B cell (primary cell): ENCODE results near the gene SHB. TPM values are rescaled to one million over a fixed set of nuclear protein-coding genes. Genes with fewer than 3 reads are reported as not detected.

Experiments used
- ATAC-seq: fragments of 200-7000 bp; cut with Tn5 transposase; one replicate; pipeline ENCODE4 v1.10.0; 2021; ENCODE audit warnings: low read depth, mild to moderate bottlenecking, moderate number of reproducible peaks, moderate library complexity
- CTCF ChIA-PET: fragments of 350-600 bp; sonication (Branson Sonifier 250); formaldehyde crosslinking; loops from one replicate; lab custom pipeline; 2021; ENCODE audit warnings: antibody characterized with exemption, inconsistent platforms; lab: Charles Lee
- POLR2A ChIA-PET: fragments of 350-600 bp; sonication (Branson Sonifier 250); formaldehyde crosslinking; loops from one replicate; lab custom pipeline; 2021; ENCODE audit warnings: antibody characterized with exemption; lab: Charles Lee
- DNase-seq: peaks from one replicate; pipeline ENCODE4 v3.0.0; 2013
- H2AFZ ChIP-seq: 2 replicates; pipeline ENCODE4 v1.6.1; 2012; ENCODE audit warnings: mild to moderate bottlenecking, low read depth, low read length; ENCODE audit not compliant: insufficient read depth, poor library complexity, severe bottlenecking
- H3K27ac ChIP-seq, 2 donors: 1 replicate in 1 of 2; 2 replicates in 1 of 2; pipeline ENCODE4 v1.5.1; 2012 to 2013; ENCODE audit warnings: low read length in 2 of 2, mild to moderate bottlenecking in 2 of 2, moderate library complexity in 1 of 2
- H3K27me3 ChIP-seq, 4 experiments: fragments of 200-600 bp in 1 of 4; sonication (generic) in 1 of 4; replicated peaks in 1 of 4; 1 replicate in 2 of 4; 2 replicates in 2 of 4; pipeline versions ENCODE4 v1.6.1 to v1.7.0; 2013 to 2016; ENCODE audit warnings: low read length in 3 of 4, mild to moderate bottlenecking in 2 of 4, mixed read lengths in 1 of 4, moderate library complexity in 1 of 4; ENCODE audit not compliant: insufficient read depth in 4 of 4, control insufficient read depth in 3 of 4; ENCODE audit errors: control extremely low read depth in 1 of 4
- H3K36me3 ChIP-seq, 2 experiments: replicated peaks in 1 of 2; 1 replicate in 1 of 2; 2 replicates in 1 of 2; pipeline versions ENCODE4 v1.6.1 to v1.7.1; 2013; ENCODE audit warnings: low read length in 1 of 2; ENCODE audit not compliant: insufficient read depth in 2 of 2, control insufficient read depth in 1 of 2; ENCODE audit errors: control extremely low read depth in 1 of 2, extremely low read depth in 1 of 2
- H3K4me1 ChIP-seq, 2 donors: fragments of 200-600 bp in 1 of 2; sonication (generic) in 1 of 2; 1 replicate in 1 of 2; 2 replicates in 1 of 2; pipeline versions ENCODE4 v1.5.1 to v1.6.1; 2013 to 2017; ENCODE audit warnings: low read length in 2 of 2; ENCODE audit not compliant: control insufficient read depth in 2 of 2, insufficient read depth in 2 of 2
- H3K4me2 ChIP-seq: replicated peaks from 2 replicates; pipeline ENCODE3; 2012; ENCODE audit warnings: mild to moderate bottlenecking, low read depth, low read length; ENCODE audit not compliant: poor library complexity, severe bottlenecking
- H3K4me3 ChIP-seq, 5 experiments: fragments of 200-600 bp in 1 of 5; sonication (generic) in 1 of 5; 1 replicate in 3 of 5; 2 replicates in 2 of 5; pipeline versions ENCODE4 v1.5.1 to v1.7.0; 2011 to 2016; ENCODE audit warnings: low read length in 4 of 5, mild to moderate bottlenecking in 4 of 5, low read depth in 2 of 5, control low read depth in 1 of 5, moderate library complexity in 1 of 5; ENCODE audit not compliant: insufficient read depth in 1 of 5; ENCODE audit errors: control extremely low read depth in 1 of 5, extremely low read depth in 1 of 5
- H3K79me2 ChIP-seq: fragments of 200-600 bp; sonication (generic); one replicate; pipeline ENCODE4 v1.6.0; 2016; ENCODE audit warnings: low read length; ENCODE audit not compliant: control insufficient read depth, insufficient read depth
- H3K9ac ChIP-seq: fragments of 200-600 bp; sonication (generic); 2 replicates; pipeline ENCODE4 v1.6.1; 2017; ENCODE audit warnings: mild to moderate bottlenecking, low read length, moderate library complexity
- H3K9me3 ChIP-seq, 3 donors: one replicate each; pipeline versions ENCODE4 v1.6.1 to v1.7.1; 2013; ENCODE audit warnings: low read length in 2 of 3; ENCODE audit not compliant: control insufficient read depth in 2 of 3, insufficient read depth in 1 of 3; ENCODE audit errors: control extremely low read depth in 1 of 3
- H4K20me1 ChIP-seq: 2 replicates; pipeline ENCODE4 v1.6.0; 2012; ENCODE audit warnings: mild to moderate bottlenecking, low read length; ENCODE audit not compliant: insufficient read depth, control insufficient read depth, poor library complexity, severe bottlenecking
- H3K27ac Mint-ChIP-seq: one replicate; pipeline ENCODE4 v1.8.0; 2021; ENCODE audit warnings: mixed read lengths
- H3K27me3 Mint-ChIP-seq: one replicate; pipeline ENCODE4 v1.8.0; 2021; ENCODE audit warnings: mixed read lengths
- H3K4me1 Mint-ChIP-seq: one replicate; pipeline ENCODE4 v1.8.0; 2021; ENCODE audit warnings: mixed read lengths
- H3K4me3 Mint-ChIP-seq: one replicate; pipeline ENCODE4 v1.8.0; 2021; ENCODE audit warnings: mixed read lengths
- H3K9me3 Mint-ChIP-seq: one replicate; pipeline ENCODE4 v1.8.0; 2022; ENCODE audit warnings: mixed read lengths; ENCODE audit not compliant: insufficient read depth
- EZH2 ChIP-seq: IDR thresholded peaks from 2 replicates; pipeline ENCODE4 v1.6.1; 2012; ENCODE audit warnings: borderline replicate concordance, low read depth, mild to moderate bottlenecking, moderate library complexity, low read length; ENCODE audit not compliant: insufficient read depth, poor library complexity, severe bottlenecking
- WGBS: methylation state at CpG from one replicate; pipeline ENCODE4 v1.1.5; 2013; ENCODE audit warnings: missing lambda C conversion rate; ENCODE audit not compliant: insufficient coverage; 5-methylcytosine and 5-hydroxymethylcytosine counted together
- intact Hi-C: fragments of 100-400 bp; cut with micrococcal nuclease; formaldehyde crosslinking; loops from one replicate; pipeline ENCODE4 v1.10.0; 2022
- polyA plus RNA-seq: library from polyadenylated mRNA; depleted of rRNA; stranded (reverse); fragments of >200 nt; gene quantifications from 2 replicates; pipeline ENCODE4 v1.2.3, GENCODE V29; 2012
- total RNA-seq, 2 donors: library from RNA; stranded (reverse); fragments of 120-200 nt in 1 of 2; gene quantifications; 1 replicate in 1 of 2; 2 replicates in 1 of 2; pipeline versions ENCODE4 v1.2.3 to v1.2.4, GENCODE V29; 2013 to 2022
- TF ChIP-seq, protein P1 (sequence below): fragments of 200-600 bp; IDR thresholded peaks from one replicate; pipeline ENCODE4 v1.8.0; 2022; ENCODE audit warnings: antibody characterized with exemption, mild to moderate bottlenecking

The SHB gene
- total and polyA plus RNA-seq, 2 donors (not counting 1 experiment from before 2014, with no cell fraction given), result 0.06 to 1.9 TPM

DNA sequence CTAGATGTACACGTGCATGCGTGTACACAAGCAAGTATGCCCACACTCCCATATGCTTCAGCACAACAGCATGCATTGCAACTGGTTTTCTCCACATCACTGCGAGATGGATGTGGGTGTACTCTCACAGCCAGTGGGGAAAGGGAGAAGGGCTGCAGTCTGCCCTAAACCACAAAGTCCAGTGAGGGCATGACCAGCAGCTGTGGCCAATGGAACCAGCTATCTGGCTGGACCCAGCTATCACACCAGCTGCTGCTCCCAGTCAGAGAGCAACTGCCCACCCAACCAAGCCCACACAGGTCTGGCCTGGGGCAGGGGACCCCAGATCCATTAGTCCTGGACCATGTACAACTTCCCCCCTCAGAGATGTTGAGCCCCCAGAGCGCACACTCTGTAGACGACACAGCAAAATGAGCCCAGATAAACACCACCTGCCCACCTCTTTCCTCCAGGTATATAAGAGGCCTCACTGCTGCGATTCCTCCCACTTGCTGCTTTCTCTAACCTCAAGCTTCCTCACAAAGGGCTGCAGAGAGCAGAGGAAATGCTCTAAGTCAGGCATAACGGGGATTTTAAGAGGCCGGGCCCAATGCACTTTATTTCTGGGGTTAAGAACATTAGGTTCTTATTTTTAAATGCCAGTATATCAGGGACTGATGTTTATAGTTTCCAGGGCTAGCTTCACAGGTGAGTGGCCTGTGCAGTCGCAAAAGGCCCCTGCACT, 39.0 kb downstream of the SHB start:
- POLR2A ChIA-PET, result no interaction called here
- ATAC-seq (no peak), DNase-seq (no peak)
- no peak for TF ChIP-seq EZH2
- TF ChIP-seq, protein P1, sequence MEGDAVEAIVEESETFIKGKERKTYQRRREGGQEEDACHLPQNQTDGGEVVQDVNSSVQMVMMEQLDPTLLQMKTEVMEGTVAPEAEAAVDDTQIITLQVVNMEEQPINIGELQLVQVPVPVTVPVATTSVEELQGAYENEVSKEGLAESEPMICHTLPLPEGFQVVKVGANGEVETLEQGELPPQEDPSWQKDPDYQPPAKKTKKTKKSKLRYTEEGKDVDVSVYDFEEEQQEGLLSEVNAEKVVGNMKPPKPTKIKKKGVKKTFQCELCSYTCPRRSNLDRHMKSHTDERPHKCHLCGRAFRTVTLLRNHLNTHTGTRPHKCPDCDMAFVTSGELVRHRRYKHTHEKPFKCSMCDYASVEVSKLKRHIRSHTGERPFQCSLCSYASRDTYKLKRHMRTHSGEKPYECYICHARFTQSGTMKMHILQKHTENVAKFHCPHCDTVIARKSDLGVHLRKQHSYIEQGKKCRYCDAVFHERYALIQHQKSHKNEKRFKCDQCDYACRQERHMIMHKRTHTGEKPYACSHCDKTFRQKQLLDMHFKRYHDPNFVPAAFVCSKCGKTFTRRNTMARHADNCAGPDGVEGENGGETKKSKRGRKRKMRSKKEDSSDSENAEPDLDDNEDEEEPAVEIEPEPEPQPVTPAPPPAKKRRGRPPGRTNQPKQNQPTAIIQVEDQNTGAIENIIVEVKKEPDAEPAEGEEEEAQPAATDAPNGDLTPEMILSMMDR, result no peak
- Histone ChIP-seq H2AFZ (no peak overlapping the region), H3K27ac (no peak overlapping the region), H3K27me3 (no peaks in the 10 kb centered on the region), H3K36me3 (no peaks in the 10 kb centered on the region), H3K9ac (no peak overlapping the region), H4K20me1 (no peaks in the 10 kb centered on the region), H3K79me2 (no peaks in the 10 kb centered on the region), H3K4me2 (no peak overlapping the region), H3K9me3 (no peaks in the 10 kb centered on the region), H3K4me3 (no peak overlapping the region), H3K4me1 (peaks cover 0 to 5% of the 10 kb centered on the region in 2 donors)
- intact Hi-C loops, result no loop called here
- Mint-ChIP-seq H3K9me3 (no peaks in the 10 kb centered on the region), H3K4me1 (peaks cover 6% of the 10 kb centered on the region), H3K27ac (no peak overlapping the region), H3K4me3 (no peak overlapping the region), H3K27me3 (no peaks in the 10 kb centered on the region)
- WGBS, result 56% methylated on average over 2 of the region's 9 CpGs
- CTCF ChIA-PET, result no interaction called here

- ChIA-PET POLR2A (no interaction called here), CTCF (no interaction called here)
- Histone ChIP-seq H3K27ac (no peak overlapping the region), H3K36me3 (no peaks in the 10 kb centered on the region), H2AFZ (no peak overlapping the region), H3K79me2 (no peaks in the 10 kb centered on the region), H3K9ac (no peak overlapping the region), H3K4me1 (peaks cover 0 to 5% of the 10 kb centered on the region in 2 donors), H3K27me3 (no peaks in the 10 kb centered on the region), H3K9me3 (no peaks in the 10 kb centered on the region), H3K4me2 (no peak overlapping the region), H3K4me3 (no peak overlapping the region), H4K20me1 (no peaks in the 10 kb centered on the region)
- 97% methylated on average over 6 of the region's 6 CpGs for WGBS
- no peak for DNase-seq
- H3K27ac Mint-ChIP-seq, result no peak overlapping the region
- no peak overlapping the region for H3K4me3 Mint-ChIP-seq
- H3K27me3 Mint-ChIP-seq, result peaks cover 7% of the 10 kb centered on the region
- H3K9me3 Mint-ChIP-seq, result no peaks in the 10 kb centered on the region
- peaks cover 6% of the 10 kb centered on the region for H3K4me1 Mint-ChIP-seq
- TF ChIP-seq EZH2, result no peak
- TF ChIP-seq, protein P1, result no peak
- intact Hi-C loops, result no loop called here
- no peak for ATAC-seq
These were observed 41.3 kb downstream of the SHB start for GRCh38 chr9:38027714-38028113.
